Measurements from ENCODE around the gene SPOCK1. TPM values are rescaled to one million over a fixed set of nuclear protein-coding genes. Genes with fewer than 3 reads are reported as not detected.

The SPOCK1 gene
- total RNA-seq, 1 experiment from 2014 or later = 0.27 TPM

GRCh38 chr5:137438932-137439331, 60.2 kb downstream of the SPOCK1 start (continued):
- no peak for TF ChIP-seq YY1 (IDR thresholded peaks at IDR 0.05; ENCODE audit: extremely low read depth, insufficient replicate concordance, low read depth, low read length)
- no peak for TF ChIP-seq ZFX (IDR thresholded peaks at IDR 0.05)
- TF ChIP-seq JUND (IDR thresholded peaks at IDR 0.05) = no peak
- no peak for TF ChIP-seq CBX3 (IDR thresholded peaks at IDR 0.05; ENCODE audit: low read depth)

- Histone ChIP-seq H3K79me2 (ENCODE audit: insufficient read depth, low read length) (no peaks in the 10 kb centered on the region), H3K9me3 (ENCODE audit: control insufficient read depth in 1 of 2, insufficient read depth in 1 of 2, low read depth in 1 of 2, low read length in 2 of 2) (no peaks in the 10 kb centered on the region), H3K9me2 (ENCODE audit: insufficient read depth) (no peaks in the 10 kb centered on the region), H3K27ac (ENCODE audit: low read depth, low read length) (no peak overlapping the region), H2AFZ (ENCODE audit: low read depth, low read length, poor library complexity, severe bottlenecking) (no peak overlapping the region), H4K20me1 (ENCODE audit: insufficient read depth) (no peaks in the 10 kb centered on the region), H3K4me2 (ENCODE audit: low read length) (no peak overlapping the region), H3K4me1 (ENCODE audit: control insufficient read depth in 1 of 2, insufficient read depth in 2 of 2, low read length in 2 of 2) (no peaks in the 10 kb centered on the region), H3K27me3 (ENCODE audit: insufficient read depth, low read length) (peaks cover 26% of the 10 kb centered on the region), H3K36me3 (ENCODE audit: control insufficient read depth in 1 of 2, insufficient read depth in 2 of 2, low read length in 2 of 2) (no peaks in the 10 kb centered on the region), H3K9ac (ENCODE audit: low read length) (no peak overlapping the region), H3K4me3 (replicated peaks in 1 of 2; ENCODE audit: low read depth in 1 of 2, low read length in 2 of 2) (no peak overlapping the region)
- CTCF ChIA-PET = no interaction called here
- BruUV-seq (replicated peaks) = no TSS peak
- no peak for ATAC-seq
- TF ChIP-seq SP1 (IDR thresholded peaks at IDR 0.05; ENCODE audit: low read depth) (no peak), TCF7L2 (IDR thresholded peaks at IDR 0.05; ENCODE audit: borderline replicate concordance, extremely low read depth, insufficient read depth, insufficient read length) (no peak), ZBTB33 (IDR thresholded peaks at IDR 0.05; ENCODE audit: extremely low read depth, insufficient replicate concordance, low read length) (no peak), ELF1 (IDR thresholded peaks at IDR 0.05; ENCODE audit: borderline replicate concordance, low read depth) (no peak), JUND (IDR thresholded peaks at IDR 0.05) (no peak), POLR2AphosphoS5 (IDR thresholded peaks at IDR 0.05; ENCODE audit: low read depth, low read length) (no peak), MAX (IDR thresholded peaks at IDR 0.05) (no peak), RAD21 (IDR thresholded peaks at IDR 0.05; ENCODE audit: low read depth) (no peak), SRF (IDR thresholded peaks at IDR 0.05; ENCODE audit: low read depth) (no peak), ZFX (IDR thresholded peaks at IDR 0.05) (no peak)
- intact Hi-C loops (cut with micrococcal nuclease) = no loop called here
- POLR2A ChIA-PET = no interaction called here
- no peak for DNase-seq (ENCODE audit: low read depth, low spot score)
- RAD21 ChIA-PET (ENCODE audit: low non-redundant PET in 1 of 2, low total read pairs in 2 of 2, uncharacterized antibody in 2 of 2, unreplicated experiment in 2 of 2) = no interaction called here
These were observed 61.4 kb downstream of the SPOCK1 start for GRCh38 chr5:137437774-137438173.

Data from HCT116 (cell line).